ENCODE results near the gene LBR. TPM values are rescaled to one million over a fixed set of nuclear protein-coding genes. Genes with fewer than 3 reads are reported as not detected.

Gene LBR
- total and polyA plus RNA-seq, 2 of the 4 experiments (the other 2 are of a cell fraction): 21.3 to 24.9 TPM

DNA sequence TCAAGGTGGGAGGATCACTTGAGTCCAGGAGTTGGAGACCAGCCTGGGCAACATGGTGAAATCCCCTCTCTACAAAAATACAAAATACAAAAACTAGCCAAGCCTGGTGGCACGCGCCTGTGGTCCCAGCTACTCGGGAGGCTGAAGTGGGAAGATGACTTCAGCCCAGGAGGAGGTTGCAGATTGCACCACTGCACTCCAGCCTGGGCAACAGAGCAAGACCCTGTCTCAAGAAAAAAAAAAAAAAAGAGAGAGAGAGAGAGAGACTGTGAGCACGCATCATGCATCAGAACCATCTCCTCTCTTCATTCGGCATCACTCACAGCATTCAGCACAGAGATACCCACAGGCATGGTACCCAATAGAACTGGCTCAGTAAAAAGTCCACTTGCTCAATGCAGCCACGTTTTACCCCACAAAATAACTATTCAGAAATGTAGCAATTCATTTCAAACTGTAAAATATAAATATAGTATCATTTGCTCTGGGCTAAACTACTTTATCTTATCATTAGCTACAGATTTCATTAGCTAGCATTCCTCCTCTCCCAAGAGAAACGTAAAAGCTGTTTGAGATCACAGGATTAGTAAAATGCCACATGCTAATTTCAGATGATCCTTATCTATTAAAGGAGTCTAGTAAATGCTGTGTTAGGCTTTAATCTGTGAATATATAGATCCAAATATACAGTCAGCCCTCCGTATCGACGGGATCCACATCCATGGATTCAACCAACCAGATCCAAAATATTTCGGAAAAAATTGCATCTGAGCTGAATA, 11.7 kb downstream of the LBR start:
- no peak overlapping the region for H2BK15ac ChIP-seq (ENCODE audit: low read depth, low read length)
- POLR2A ChIA-PET (ENCODE audit: unreplicated experiment): no interaction called here
- H4K5ac ChIP-seq (ENCODE audit: low read depth, low read length): no peak overlapping the region
- WGBS, 2 experiments (ENCODE audit: extremely low coverage in 2 of 2, insufficient read length in 1 of 2): no CpG with 5 or more reads among the region's 11 CpGs
- no peak overlapping the region for H3K56ac ChIP-seq (ENCODE audit: extremely low read depth, insufficient read depth, low read length)
- BruUV-seq (replicated peaks): no TSS peak
- CTCF ChIA-PET: interaction anchor here (1.5 kb wide), 1 partner anchor 9 kb away, joined by 4 read pairs; no protein-coding TSS in a partner anchor
- H2BK120ac ChIP-seq (ENCODE audit: low read depth, low read length): no peak overlapping the region
- no peak overlapping the region for H3K4ac ChIP-seq (ENCODE audit: low read depth, low read length)
- DNase-seq (no peak), ATAC-seq (ENCODE audit: low read depth) (no peak)
- H3K36me3 ChIP-seq (ENCODE audit: control insufficient read depth, insufficient read depth, low read length): peaks cover 24% of the 10 kb centered on the region
- H2AK9ac ChIP-seq (replicated peaks; ENCODE audit: low read depth, low read length, poor library complexity): no peak overlapping the region
- H3K4me1 ChIP-seq (ENCODE audit: control insufficient read depth, insufficient read depth, low read length): no peaks in the 10 kb centered on the region
- no peak overlapping the region for H4K91ac ChIP-seq (ENCODE audit: insufficient read depth, low read depth, low read length)
- no peak overlapping the region for H2BK5ac ChIP-seq (ENCODE audit: low read depth, low read length, poor library complexity, severe bottlenecking)
- H3K18ac ChIP-seq (ENCODE audit: low read depth, low read length): no peak overlapping the region
- no peaks in the 10 kb centered on the region; the same call in 1 of the 2 replicates for H3K9me1 ChIP-seq (ENCODE audit: insufficient read depth, low read length)
- H4K20me1 ChIP-seq (ENCODE audit: insufficient read depth, low read length): no peaks in the 10 kb centered on the region
- TF ChIP-seq POLR2A (IDR thresholded peaks at IDR 0.05; ENCODE audit: low read depth, low read length): no peak
- dilution Hi-C loops (cut with HindIII; ENCODE audit: low sequenced_read_pairs, unreplicated experiment): no loop called here
- H3K14ac ChIP-seq (replicated peaks; ENCODE audit: low read depth, low read length): no peak overlapping the region
- peaks cover 19 to 28% of the 10 kb centered on the region in 2 experiments; a peak in 3 of 4 replicates for H3K79me1 ChIP-seq (ENCODE audit: low read depth in 1 of 2, low read length in 2 of 2)
- H3K4me2 ChIP-seq (ENCODE audit: low read depth, low read length): no peak overlapping the region
- H4K8ac ChIP-seq (ENCODE audit: low read depth in 2 of 2, low read length in 2 of 2): no peak overlapping the region
- intact Hi-C loops (cut with micrococcal nuclease): no loop called here
- no peak overlapping the region for H3K27ac ChIP-seq (ENCODE audit: insufficient read depth, low read length)
- H2AFZ ChIP-seq (replicated peaks; ENCODE audit: low read length, poor library complexity): no peak overlapping the region
- in situ Hi-C loops (cut with MboI; ENCODE audit: low sequenced_read_pairs): loop anchor here (25.0 kb wide), 1 partner anchor 929 kb away; no protein-coding TSS in a partner anchor
- H3K9ac ChIP-seq (ENCODE audit: low read depth, low read length): no peak overlapping the region
- H3K23ac ChIP-seq (ENCODE audit: low read depth, low read length): no peak overlapping the region
- no peak overlapping the region for H2AK5ac ChIP-seq (ENCODE audit: low read depth, low read length)
- H3K4me3 ChIP-seq (ENCODE audit: insufficient read depth, low read depth, low read length): no peak overlapping the region
- no peaks in the 10 kb centered on the region for H3K9me3 ChIP-seq (ENCODE audit: control insufficient read depth, insufficient read depth, low read length)
- no peaks in the 10 kb centered on the region for H3K27me3 ChIP-seq (ENCODE audit: control insufficient read depth, insufficient read depth, low read length)
- no peak overlapping the region for H2BK20ac ChIP-seq (ENCODE audit: low read depth, low read length)

Measured in IMR-90 (cell line).